Measurements from ENCODE around the gene DCST1.

DCST1 gene

DNA sequence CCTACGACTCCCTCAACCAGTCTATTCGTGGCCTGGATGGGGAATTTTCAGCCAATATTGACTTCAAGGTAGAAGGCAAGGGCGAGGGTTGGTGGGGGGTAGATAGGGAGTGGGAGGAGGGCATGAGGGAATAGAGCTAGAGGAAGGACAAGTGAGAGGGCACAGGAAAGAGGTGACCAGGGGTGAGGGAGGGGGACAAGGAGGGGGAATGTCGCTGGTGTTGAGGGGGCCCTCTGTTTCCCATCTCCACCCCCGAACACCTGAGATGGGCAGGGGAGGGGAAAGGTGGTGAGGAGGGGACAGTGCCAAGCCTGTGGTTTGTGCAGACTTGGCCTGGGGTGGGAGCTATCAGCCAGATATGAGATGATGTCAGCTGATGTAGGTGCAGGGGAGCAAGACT lies 9.2 kb downstream of the DCST1 start:
- no peak for TF ChIP-seq CTCF (IDR thresholded peaks at IDR 0.05; ENCODE audit: insufficient read depth, low read depth, low read length, missing control alignments)
- DNase-seq (ENCODE audit: low read depth), result no peak
- no peak overlapping the region for H3K4me3 ChIP-seq (ENCODE audit: low read depth, low read length)

DNA sequence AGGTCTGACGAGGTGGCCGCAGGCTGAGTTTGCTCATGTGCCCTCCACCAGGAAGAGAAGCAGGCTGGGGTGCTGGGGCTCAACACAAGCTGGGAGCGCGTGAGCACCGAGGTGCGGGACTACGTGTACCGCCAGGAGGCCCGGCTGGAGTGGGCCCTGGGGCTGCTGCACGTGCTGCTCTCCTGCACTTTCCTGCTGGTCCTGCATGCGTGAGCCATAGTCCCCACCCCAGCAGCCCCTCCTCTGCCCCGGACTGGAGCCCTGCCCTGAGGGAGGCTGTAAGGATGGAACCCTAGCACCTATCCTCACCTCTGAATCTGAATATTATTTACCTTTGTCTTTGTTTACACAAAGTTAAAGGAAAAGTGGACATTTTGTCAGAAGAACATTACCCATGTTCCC lies 9.7 kb downstream of the DCST1 start:
- no peak overlapping the region for H3K4me3 ChIP-seq (ENCODE audit: low read depth, low read length)
- TF ChIP-seq CTCF (IDR thresholded peaks at IDR 0.05; ENCODE audit: insufficient read depth, low read depth, low read length, missing control alignments), result no peak
- DNase-seq (ENCODE audit: low read depth), result no peak

DNA sequence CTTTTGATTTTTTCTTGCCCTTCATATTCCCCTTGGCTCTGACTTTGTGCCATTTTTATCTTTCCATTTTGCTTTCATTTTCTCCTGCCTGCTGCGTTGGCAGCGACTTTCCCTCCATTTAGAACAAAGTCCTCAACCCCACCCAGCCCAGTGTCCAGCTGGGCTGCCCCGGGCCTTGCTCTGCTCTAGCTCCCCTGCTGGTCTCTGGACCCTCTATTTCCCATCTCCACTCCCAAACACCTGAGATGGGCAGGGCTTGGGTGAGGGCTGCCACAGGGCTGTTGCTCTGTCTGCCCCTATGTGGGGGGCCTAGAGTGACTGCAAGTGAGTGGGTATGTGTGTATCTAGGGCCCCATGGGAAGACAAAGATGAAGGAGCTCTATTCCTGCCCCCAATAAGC lies 10.2 kb downstream of the DCST1 start:
- H3K4me3 ChIP-seq (ENCODE audit: low read depth, low read length), result no peak overlapping the region
- no peak for DNase-seq (ENCODE audit: low read depth)
- TF ChIP-seq CTCF (IDR thresholded peaks at IDR 0.05; ENCODE audit: insufficient read depth, low read depth, low read length, missing control alignments), result no peak

GRCh38 chr1:155044365-155044764 lies 10.7 kb downstream of the DCST1 start:
- no peak for DNase-seq (ENCODE audit: low read depth)
- TF ChIP-seq CTCF (IDR thresholded peaks at IDR 0.05; ENCODE audit: insufficient read depth, low read depth, low read length, missing control alignments), result no peak
- H3K4me3 ChIP-seq (ENCODE audit: low read depth, low read length), result no peak overlapping the region

GRCh38 chr1:155044812-155045657 lies 11.4 kb downstream of the DCST1 start:
- H3K4me3 ChIP-seq (ENCODE audit: low read depth, low read length), result no peak overlapping the region
- DNase-seq (ENCODE audit: low read depth), result peak; percentile 81
- TF ChIP-seq CTCF (IDR thresholded peaks at IDR 0.05; ENCODE audit: insufficient read depth, low read depth, low read length, missing control alignments), result peak; percentile 68

DNA sequence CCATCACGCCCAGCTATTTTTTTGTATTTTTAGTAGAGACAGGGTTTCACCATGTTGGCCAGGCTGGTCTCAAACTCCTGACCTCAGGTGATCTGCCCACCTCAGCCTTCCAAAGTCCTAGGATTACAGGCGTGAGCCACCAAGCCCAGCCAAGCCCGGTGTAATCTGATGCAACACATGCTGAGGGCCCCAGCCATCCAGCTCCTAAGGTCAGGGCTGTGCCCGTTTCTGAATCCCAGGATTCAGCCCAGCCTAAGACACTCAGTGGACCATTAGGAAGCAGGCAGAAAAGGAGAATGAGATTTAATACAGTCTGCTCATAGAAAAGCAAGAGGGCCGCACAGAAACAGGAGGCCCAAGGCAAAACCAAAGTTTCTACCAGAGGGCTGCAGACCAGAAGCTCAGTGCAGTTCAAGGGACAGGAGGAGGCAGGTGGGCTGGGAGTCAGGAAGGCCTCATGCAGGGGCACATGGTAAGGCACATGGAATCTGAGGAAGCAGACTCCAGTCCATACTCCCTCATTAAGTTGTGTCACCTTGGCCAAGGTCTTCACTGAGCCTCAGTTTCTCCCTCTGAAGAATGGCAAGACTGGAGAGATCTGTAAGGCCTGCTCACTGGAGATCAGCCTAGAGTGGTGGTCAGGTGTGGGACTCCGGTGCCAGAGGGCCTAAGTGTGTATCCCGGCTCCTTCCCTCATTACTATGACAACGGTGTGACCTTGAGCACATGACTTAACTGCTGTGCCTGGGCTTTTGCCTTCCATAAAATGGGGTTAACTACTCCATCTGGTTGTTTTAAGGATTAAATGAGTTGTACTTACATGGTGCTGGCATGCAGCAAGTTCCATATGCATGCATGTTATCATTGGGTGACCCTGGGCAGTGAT lies 15.1 kb downstream of the DCST1 start:
- TF ChIP-seq CTCF (IDR thresholded peaks at IDR 0.05; ENCODE audit: insufficient read depth, low read depth, low read length, missing control alignments), result no peak
- no peak overlapping the region for H3K4me3 ChIP-seq (ENCODE audit: low read depth, low read length)
- DNase-seq (ENCODE audit: low read depth), result no peak
